ENCODE measurements around the gene GBX1. TPM values are rescaled to one million over a fixed set of nuclear protein-coding genes. Genes with fewer than 3 reads are reported as not detected.

The GBX1 gene
- total RNA-seq, 1 donor from 2014 or later = not detected

- TF ChIP-seq CTCF (IDR thresholded peaks at IDR 0.05) = no peak
- intact Hi-C loops (cut with DNase I) = no loop called here
- H3K27ac ChIP-seq = no peak overlapping the region
- H3K27me3 ChIP-seq (ENCODE audit: low read depth) = no peaks in the 10 kb centered on the region
- ATAC-seq = no peak
- no peak overlapping the region for H3K4me3 ChIP-seq
- no peak for DNase-seq
- H3K36me3 ChIP-seq = peaks cover 88% of the 10 kb centered on the region
- peaks cover 10% of the 10 kb centered on the region for H3K4me1 ChIP-seq
- H3K9me3 ChIP-seq = no peaks in the 10 kb centered on the region
These were observed 37.4 kb downstream of the GBX1 start for GRCh38 chr7:151129960-151130591.

GRCh38 chr7:151129117-151129959 lies 38.2 kb downstream of the GBX1 start:
- intact Hi-C loops (cut with DNase I) = no loop called here
- no peaks in the 10 kb centered on the region for H3K27me3 ChIP-seq (ENCODE audit: low read depth)
- no peak for DNase-seq
- H3K36me3 ChIP-seq = peaks cover 88% of the 10 kb centered on the region
- no peaks in the 10 kb centered on the region for H3K9me3 ChIP-seq
- no peak overlapping the region for H3K4me3 ChIP-seq
- peaks cover 12% of the 10 kb centered on the region for H3K4me1 ChIP-seq
- no peak for TF ChIP-seq CTCF (IDR thresholded peaks at IDR 0.05)
- H3K27ac ChIP-seq = no peak overlapping the region
- ATAC-seq = no peak

DNA sequence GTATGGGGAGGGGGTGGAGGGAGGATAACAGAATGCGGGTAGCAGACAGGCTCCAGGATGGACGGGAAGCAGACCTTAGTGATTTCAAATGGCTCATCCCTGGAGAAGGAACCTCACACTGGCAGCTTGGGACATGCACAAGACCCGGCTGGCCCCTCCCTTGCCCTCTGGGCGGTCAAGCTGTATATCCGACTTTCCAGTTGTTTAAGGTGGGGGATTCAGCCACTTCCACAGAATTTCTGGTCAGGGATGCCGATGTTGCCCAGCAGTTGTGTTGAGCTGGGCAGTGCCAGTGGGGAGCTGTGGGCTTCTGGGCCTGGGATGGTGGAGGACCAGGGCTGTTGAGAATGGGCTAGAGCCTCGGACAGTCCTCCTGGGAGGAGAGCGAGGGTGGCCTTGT lies 38.8 kb downstream of the GBX1 start:
- H3K9me3 ChIP-seq = no peaks in the 10 kb centered on the region
- no peak for ATAC-seq
- H3K4me1 ChIP-seq = peaks cover 13% of the 10 kb centered on the region
- intact Hi-C loops (cut with DNase I) = no loop called here
- no peaks in the 10 kb centered on the region for H3K27me3 ChIP-seq (ENCODE audit: low read depth)
- no peak overlapping the region for H3K4me3 ChIP-seq
- no peak for DNase-seq
- no peak overlapping the region for H3K27ac ChIP-seq
- TF ChIP-seq CTCF (IDR thresholded peaks at IDR 0.05) = no peak
- peaks cover 88% of the 10 kb centered on the region for H3K36me3 ChIP-seq

GRCh38 chr7:151128144-151128543 lies 39.4 kb downstream of the GBX1 start:
- Histone ChIP-seq H3K36me3 (peaks cover 88% of the 10 kb centered on the region), H3K4me1 (peaks cover 16% of the 10 kb centered on the region), H3K9me3 (no peaks in the 10 kb centered on the region), H3K27ac (no peak overlapping the region), H3K27me3 (ENCODE audit: low read depth) (no peaks in the 10 kb centered on the region), H3K4me3 (no peak overlapping the region)
- intact Hi-C loops (cut with DNase I) = no loop called here
- ATAC-seq (no peak), DNase-seq (no peak)
- TF ChIP-seq CTCF (IDR thresholded peaks at IDR 0.05) = no peak

- peak; percentile 61 for DNase-seq
- Histone ChIP-seq H3K27me3 (ENCODE audit: low read depth) (no peaks in the 10 kb centered on the region), H3K36me3 (peaks cover 88% of the 10 kb centered on the region), H3K4me3 (no peak overlapping the region), H3K9me3 (no peaks in the 10 kb centered on the region), H3K4me1 (peaks cover 16% of the 10 kb centered on the region), H3K27ac (no peak overlapping the region)
- ATAC-seq = no peak
- TF ChIP-seq CTCF (IDR thresholded peaks at IDR 0.05) = no peak
- intact Hi-C loops (cut with DNase I) = no loop called here
These were observed 40.9 kb downstream of the GBX1 start for GRCh38 chr7:151126491-151127137.
